IPS-18a (cell line): Measurements from ENCODE around the gene SHISA3.
A peak's percentile ranks its signal among the peaks of the same experiment; 100 is the strongest.

Source experiments
- H3K27ac ChIP-seq: one replicate; pipeline ENCODE4 v1.5.1; 2013; ENCODE audit warnings: low read length
- H3K27me3 ChIP-seq: one replicate; pipeline ENCODE4 v1.6.1; 2013; ENCODE audit warnings: mild to moderate bottlenecking, low read length; ENCODE audit not compliant: control insufficient read depth, insufficient read depth
- H3K36me3 ChIP-seq: one replicate; pipeline ENCODE4 v1.6.1; 2013; ENCODE audit warnings: low read depth, low read length; ENCODE audit not compliant: control insufficient read depth
- H3K4me1 ChIP-seq: one replicate; pipeline ENCODE4 v1.6.1; 2013; ENCODE audit warnings: low read depth, low read length; ENCODE audit not compliant: control insufficient read depth
- H3K4me3 ChIP-seq: one replicate; pipeline ENCODE4 v1.5.1; 2013; ENCODE audit warnings: low read length
- H3K9ac ChIP-seq: one replicate; pipeline ENCODE4 v1.6.1; 2013; ENCODE audit warnings: mild to moderate bottlenecking, low read length, moderate library complexity
- H3K9me3 ChIP-seq: one replicate; pipeline ENCODE4 v1.6.1; 2013; ENCODE audit warnings: low read depth, low read length; ENCODE audit not compliant: control insufficient read depth

SHISA3 gene

GRCh38 chr4:42396752-42397634 is at the start of gene SHISA3:
SHISA3 (plus strand) TSS chr4:42397488; CDS start chr4:42398057, 569 bp downstream.
- Histone ChIP-seq H3K36me3 (peaks cover 2% of the 10 kb centered on the region), H3K27ac (no peak within 1 kb of the TSS), H3K4me3 (peak within 1 kb of the TSS; percentile 59), H3K9me3 (no peaks in the 10 kb centered on the region), H3K9ac (peak within 1 kb of the TSS; percentile 16), H3K27me3 (peaks cover 76% of the 10 kb centered on the region), H3K4me1 (peaks cover 20% of the 10 kb centered on the region)

GRCh38 chr4:42348247-42348646 is 49.0 kb upstream of the SHISA3 start:
- Histone ChIP-seq H3K9me3 (no peaks in the 10 kb centered on the region), H3K4me3 (no peak overlapping the region), H3K27me3 (no peaks in the 10 kb centered on the region), H3K36me3 (no peaks in the 10 kb centered on the region), H3K9ac (no peak overlapping the region), H3K27ac (no peak overlapping the region), H3K4me1 (no peaks in the 10 kb centered on the region)

GRCh38 chr4:42348692-42349091 is 48.6 kb upstream of the SHISA3 start:
- Histone ChIP-seq H3K36me3 (no peaks in the 10 kb centered on the region), H3K27ac (no peak overlapping the region), H3K9ac (no peak overlapping the region), H3K4me3 (no peak overlapping the region), H3K4me1 (no peaks in the 10 kb centered on the region), H3K27me3 (no peaks in the 10 kb centered on the region), H3K9me3 (no peaks in the 10 kb centered on the region)

- no peak overlapping the region for H3K9ac ChIP-seq
- H3K27ac ChIP-seq, result no peak overlapping the region
- no peaks in the 10 kb centered on the region for H3K27me3 ChIP-seq
- H3K4me3 ChIP-seq, result no peak overlapping the region
- H3K36me3 ChIP-seq, result no peaks in the 10 kb centered on the region
- no peaks in the 10 kb centered on the region for H3K9me3 ChIP-seq
- peaks cover 2% of the 10 kb centered on the region for H3K4me1 ChIP-seq
Measured at GRCh38 chr4:42350611-42351182, 46.6 kb upstream of the SHISA3 start.

GRCh38 chr4:42352049-42352448 is 45.2 kb upstream of the SHISA3 start:
- peaks cover 6% of the 10 kb centered on the region for H3K4me1 ChIP-seq
- no peaks in the 10 kb centered on the region for H3K27me3 ChIP-seq
- no peaks in the 10 kb centered on the region for H3K9me3 ChIP-seq
- H3K4me3 ChIP-seq, result no peak overlapping the region
- H3K27ac ChIP-seq, result no peak overlapping the region
- no peak overlapping the region for H3K9ac ChIP-seq
- H3K36me3 ChIP-seq, result no peaks in the 10 kb centered on the region

GRCh38 chr4:42357325-42357724 is 40.0 kb upstream of the SHISA3 start:
- Histone ChIP-seq H3K9ac (no peak overlapping the region), H3K27me3 (no peaks in the 10 kb centered on the region), H3K4me1 (peaks cover 6% of the 10 kb centered on the region), H3K9me3 (no peaks in the 10 kb centered on the region), H3K4me3 (no peak overlapping the region), H3K36me3 (no peaks in the 10 kb centered on the region), H3K27ac (no peak overlapping the region)

- Histone ChIP-seq H3K36me3 (no peaks in the 10 kb centered on the region), H3K27ac (no peak overlapping the region), H3K9ac (no peak overlapping the region), H3K4me1 (peaks cover 6% of the 10 kb centered on the region), H3K9me3 (no peaks in the 10 kb centered on the region), H3K4me3 (no peak overlapping the region), H3K27me3 (no peaks in the 10 kb centered on the region)
Measured at GRCh38 chr4:42359711-42360110, 37.6 kb upstream of the SHISA3 start.

GRCh38 chr4:42360256-42360669 is 37.0 kb upstream of the SHISA3 start:
- Histone ChIP-seq H3K4me1 (peaks cover 6% of the 10 kb centered on the region), H3K27me3 (no peaks in the 10 kb centered on the region), H3K9me3 (no peaks in the 10 kb centered on the region), H3K9ac (no peak overlapping the region), H3K36me3 (no peaks in the 10 kb centered on the region), H3K27ac (no peak overlapping the region), H3K4me3 (no peak overlapping the region)

- H3K27me3 ChIP-seq, result no peaks in the 10 kb centered on the region
- no peak overlapping the region for H3K9ac ChIP-seq
- H3K36me3 ChIP-seq, result no peaks in the 10 kb centered on the region
- H3K27ac ChIP-seq, result no peak overlapping the region
- no peak overlapping the region for H3K4me3 ChIP-seq
- H3K4me1 ChIP-seq, result no peaks in the 10 kb centered on the region
- no peaks in the 10 kb centered on the region for H3K9me3 ChIP-seq
Measured at GRCh38 chr4:42361456-42361855, 35.8 kb upstream of the SHISA3 start.

- Histone ChIP-seq H3K9me3 (no peaks in the 10 kb centered on the region), H3K27ac (no peak overlapping the region), H3K4me3 (no peak overlapping the region), H3K27me3 (no peaks in the 10 kb centered on the region), H3K9ac (no peak overlapping the region), H3K36me3 (no peaks in the 10 kb centered on the region), H3K4me1 (no peaks in the 10 kb centered on the region)
Measured at GRCh38 chr4:42362591-42362990, 34.7 kb upstream of the SHISA3 start.

- Histone ChIP-seq H3K36me3 (no peaks in the 10 kb centered on the region), H3K27ac (no peak overlapping the region), H3K4me1 (no peaks in the 10 kb centered on the region)
Measured at GRCh38 chr4:42363614-42364013, 33.7 kb upstream of the SHISA3 start.

More at GRCh38 chr4:42363614-42364013, 33.7 kb upstream of the SHISA3 start:
- Histone ChIP-seq H3K27me3 (no peaks in the 10 kb centered on the region), H3K9me3 (no peaks in the 10 kb centered on the region), H3K9ac (no peak overlapping the region), H3K4me3 (no peak overlapping the region)
